Panc1 (cell line): Measurements from ENCODE around the gene IQCF2. TPM values are rescaled to one million over a fixed set of nuclear protein-coding genes. Genes with fewer than 3 reads are reported as not detected.

Experiments
- ATAC-seq: fragments of 200-7000 bp; cut with Tn5 transposase; 2 replicates; pipeline ENCODE4 v1.9.1; 2020; ENCODE audit warnings: mild to moderate bottlenecking, moderate library complexity
- BruUV-seq: library from RNA; stranded (reverse); fragments of 400-500 nt; replicated peaks from 2 replicates; lab custom pipeline; 2021; lab: Mats Ljungman, UMichigan
- CTCF ChIA-PET: fragments of 300-600 bp; sonication (Branson Sonifier 250); formaldehyde crosslinking; loops from one replicate; lab custom pipeline; 2022; ENCODE audit warnings: antibody characterized with exemption; lab: Charles Lee
- POLR2A ChIA-PET: fragments of 300-600 bp; sonication (Branson Sonifier 250); formaldehyde crosslinking; loops from one replicate; lab custom pipeline; 2022; ENCODE audit warnings: antibody characterized with exemption; lab: Charles Lee
- DNase-seq: peaks from one replicate; pipeline ENCODE4 v3.0.0-alpha.2; 2010; ENCODE audit warnings: low read depth, low spot score
- H3K27ac ChIP-seq: 2 replicates; pipeline ENCODE4 v1.5.1; 2011; ENCODE audit warnings: mild to moderate bottlenecking, low read length, inconsistent platforms
- H3K27me3 ChIP-seq: fragments of 200-500 bp; sonication (Bioruptor generic); 2 replicates; pipeline ENCODE4 v1.6.0; 2014; ENCODE audit warnings: low read length, inconsistent platforms; ENCODE audit not compliant: control insufficient read depth, insufficient read depth
- H3K36me3 ChIP-seq: fragments of 200-500 bp; sonication (Bioruptor generic); 2 replicates; pipeline ENCODE4 v1.5.1; 2014; ENCODE audit warnings: inconsistent platforms, mild to moderate bottlenecking, low read length, moderate library complexity; ENCODE audit not compliant: control insufficient read depth, insufficient read depth
- H3K4me1 ChIP-seq: 2 replicates; pipeline ENCODE4 v1.5.1; 2011; ENCODE audit warnings: inconsistent platforms, mild to moderate bottlenecking, low read length, moderate library complexity; ENCODE audit not compliant: control insufficient read depth, insufficient read depth
- H3K4me3 ChIP-seq, 2 experiments: 2 replicates each; pipeline ENCODE4 v1.5.1; 2011 to 2012; ENCODE audit warnings: low read depth in 2 of 2, low read length in 2 of 2, mild to moderate bottlenecking in 2 of 2, inconsistent platforms in 1 of 2, moderate library complexity in 1 of 2
- H3K9me3 ChIP-seq: fragments of 200-500 bp; sonication (Bioruptor generic); 2 replicates; pipeline ENCODE4 v1.5.1; 2014; ENCODE audit warnings: low read depth, mild to moderate bottlenecking, inconsistent platforms, low read length, moderate library complexity; ENCODE audit not compliant: control insufficient read depth, insufficient read depth
- POLR2AphosphoS5 ChIP-seq: IDR thresholded peaks from 2 replicates; pipeline ENCODE4 v1.6.1; 2012; ENCODE audit warnings: mild to moderate bottlenecking, low read depth, low read length, moderate library complexity
- SIN3A ChIP-seq: IDR thresholded peaks from 2 replicates; pipeline ENCODE4 v1.6.1; 2012; ENCODE audit warnings: low read depth, mild to moderate bottlenecking, low read length, moderate library complexity, borderline replicate concordance; ENCODE audit not compliant: insufficient read depth
- TCF7L2 ChIP-seq: IDR thresholded peaks from 2 replicates; pipeline ENCODE4 v1.6.1; 2011; ENCODE audit warnings: mild to moderate bottlenecking, low read depth, low read length, inconsistent platforms
- in situ Hi-C: cut with HindIII; loops from 2 replicates; pipeline ENCODE4 v1.10.0; 2016; ENCODE audit warnings: low sequenced_read_pairs, low pct_unique_long_range_greater_than_20kb
- intact Hi-C: fragments of 100-400 bp; cut with micrococcal nuclease; formaldehyde crosslinking; loops from one replicate; pipeline ENCODE4 v1.10.0; 2022; ENCODE audit not compliant: unreplicated experiment
- total RNA-seq: library from RNA; stranded (reverse); gene quantifications from one replicate; pipeline ENCODE4 v1.2.1, GENCODE V29; 2021; ENCODE audit not compliant: unreplicated experiment
- TF ChIP-seq, protein P1 (sequence below), 2 experiments: IDR thresholded peaks; 2 replicates each; pipeline ENCODE4 v1.6.1; 2011 to 2012; ENCODE audit warnings: low read depth in 2 of 2, control low read depth in 1 of 2, low read length in 1 of 2, mild to moderate bottlenecking in 1 of 2, moderate library complexity in 1 of 2; ENCODE audit not compliant: insufficient read depth in 1 of 2
- TF ChIP-seq, protein P2 (sequence below): fragments of 450-650 bp; IDR thresholded peaks from 2 replicates; pipeline ENCODE4 v1.5.1; 2017; ENCODE audit warnings: mild to moderate bottlenecking

Gene IQCF2
- total RNA-seq, 1 experiment from 2014 or later, result not detected

DNA sequence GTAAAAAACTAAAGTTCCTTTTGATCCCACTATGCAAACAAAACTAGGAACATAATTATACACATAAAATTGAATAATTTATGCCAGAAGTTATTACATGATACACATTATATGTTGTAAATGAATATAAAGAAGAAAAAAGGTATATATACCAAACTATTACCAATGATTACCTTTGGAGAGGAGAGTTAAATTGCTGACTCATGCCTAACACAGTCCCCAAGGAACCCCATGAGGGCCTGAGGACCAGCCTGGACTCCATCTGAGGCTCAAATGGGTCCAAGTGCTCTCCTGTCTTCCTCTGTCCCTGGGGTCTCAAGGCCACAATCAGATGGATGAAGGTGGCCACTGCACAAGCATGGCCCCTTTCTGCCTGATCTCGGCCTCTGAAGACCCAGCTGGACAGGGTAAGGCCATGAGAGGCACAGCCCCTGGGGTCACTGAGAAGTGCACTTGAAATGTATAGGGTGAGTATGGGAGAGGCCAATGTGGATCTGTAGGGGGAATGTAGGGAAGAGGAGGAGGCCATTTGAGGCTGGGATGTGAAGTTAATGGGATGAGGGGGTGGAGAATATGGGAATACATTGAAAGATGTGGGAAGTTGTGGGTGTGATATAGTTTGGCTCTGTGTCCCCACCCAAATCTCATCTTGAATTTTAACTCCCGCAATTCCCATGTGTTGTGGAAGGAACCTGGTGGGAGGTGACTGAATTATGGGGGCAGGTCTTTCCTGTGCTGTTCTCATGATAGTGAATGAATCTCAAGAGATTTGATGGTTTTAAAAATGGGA is 42.8 kb downstream of the IQCF2 start:
- intact Hi-C loops (no loop called here), in situ Hi-C loops (no loop called here)
- DNase-seq (no peak), ATAC-seq (no peak)
- Histone ChIP-seq H3K27me3 (no peaks in the 10 kb centered on the region), H3K36me3 (no peaks in the 10 kb centered on the region), H3K27ac (no peak overlapping the region), H3K9me3 (no peaks in the 10 kb centered on the region), H3K4me3 (no peak overlapping the region), H3K4me1 (no peaks in the 10 kb centered on the region)
- TF ChIP-seq POLR2AphosphoS5 (no peak), TCF7L2 (no peak), SIN3A (no peak)
- TF ChIP-seq, protein P1, sequence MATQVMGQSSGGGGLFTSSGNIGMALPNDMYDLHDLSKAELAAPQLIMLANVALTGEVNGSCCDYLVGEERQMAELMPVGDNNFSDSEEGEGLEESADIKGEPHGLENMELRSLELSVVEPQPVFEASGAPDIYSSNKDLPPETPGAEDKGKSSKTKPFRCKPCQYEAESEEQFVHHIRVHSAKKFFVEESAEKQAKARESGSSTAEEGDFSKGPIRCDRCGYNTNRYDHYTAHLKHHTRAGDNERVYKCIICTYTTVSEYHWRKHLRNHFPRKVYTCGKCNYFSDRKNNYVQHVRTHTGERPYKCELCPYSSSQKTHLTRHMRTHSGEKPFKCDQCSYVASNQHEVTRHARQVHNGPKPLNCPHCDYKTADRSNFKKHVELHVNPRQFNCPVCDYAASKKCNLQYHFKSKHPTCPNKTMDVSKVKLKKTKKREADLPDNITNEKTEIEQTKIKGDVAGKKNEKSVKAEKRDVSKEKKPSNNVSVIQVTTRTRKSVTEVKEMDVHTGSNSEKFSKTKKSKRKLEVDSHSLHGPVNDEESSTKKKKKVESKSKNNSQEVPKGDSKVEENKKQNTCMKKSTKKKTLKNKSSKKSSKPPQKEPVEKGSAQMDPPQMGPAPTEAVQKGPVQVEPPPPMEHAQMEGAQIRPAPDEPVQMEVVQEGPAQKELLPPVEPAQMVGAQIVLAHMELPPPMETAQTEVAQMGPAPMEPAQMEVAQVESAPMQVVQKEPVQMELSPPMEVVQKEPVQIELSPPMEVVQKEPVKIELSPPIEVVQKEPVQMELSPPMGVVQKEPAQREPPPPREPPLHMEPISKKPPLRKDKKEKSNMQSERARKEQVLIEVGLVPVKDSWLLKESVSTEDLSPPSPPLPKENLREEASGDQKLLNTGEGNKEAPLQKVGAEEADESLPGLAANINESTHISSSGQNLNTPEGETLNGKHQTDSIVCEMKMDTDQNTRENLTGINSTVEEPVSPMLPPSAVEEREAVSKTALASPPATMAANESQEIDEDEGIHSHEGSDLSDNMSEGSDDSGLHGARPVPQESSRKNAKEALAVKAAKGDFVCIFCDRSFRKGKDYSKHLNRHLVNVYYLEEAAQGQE (IDR thresholded peaks at IDR 0.05; ENCODE audit: insufficient read depth in 1 of 2, low read depth in 2 of 2, low read length in 1 of 2), result no peak
- TF ChIP-seq, protein P2, sequence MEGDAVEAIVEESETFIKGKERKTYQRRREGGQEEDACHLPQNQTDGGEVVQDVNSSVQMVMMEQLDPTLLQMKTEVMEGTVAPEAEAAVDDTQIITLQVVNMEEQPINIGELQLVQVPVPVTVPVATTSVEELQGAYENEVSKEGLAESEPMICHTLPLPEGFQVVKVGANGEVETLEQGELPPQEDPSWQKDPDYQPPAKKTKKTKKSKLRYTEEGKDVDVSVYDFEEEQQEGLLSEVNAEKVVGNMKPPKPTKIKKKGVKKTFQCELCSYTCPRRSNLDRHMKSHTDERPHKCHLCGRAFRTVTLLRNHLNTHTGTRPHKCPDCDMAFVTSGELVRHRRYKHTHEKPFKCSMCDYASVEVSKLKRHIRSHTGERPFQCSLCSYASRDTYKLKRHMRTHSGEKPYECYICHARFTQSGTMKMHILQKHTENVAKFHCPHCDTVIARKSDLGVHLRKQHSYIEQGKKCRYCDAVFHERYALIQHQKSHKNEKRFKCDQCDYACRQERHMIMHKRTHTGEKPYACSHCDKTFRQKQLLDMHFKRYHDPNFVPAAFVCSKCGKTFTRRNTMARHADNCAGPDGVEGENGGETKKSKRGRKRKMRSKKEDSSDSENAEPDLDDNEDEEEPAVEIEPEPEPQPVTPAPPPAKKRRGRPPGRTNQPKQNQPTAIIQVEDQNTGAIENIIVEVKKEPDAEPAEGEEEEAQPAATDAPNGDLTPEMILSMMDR, result no peak
- ChIA-PET CTCF (no interaction called here), POLR2A (no interaction called here)
- no TSS peak for BruUV-seq

DNA sequence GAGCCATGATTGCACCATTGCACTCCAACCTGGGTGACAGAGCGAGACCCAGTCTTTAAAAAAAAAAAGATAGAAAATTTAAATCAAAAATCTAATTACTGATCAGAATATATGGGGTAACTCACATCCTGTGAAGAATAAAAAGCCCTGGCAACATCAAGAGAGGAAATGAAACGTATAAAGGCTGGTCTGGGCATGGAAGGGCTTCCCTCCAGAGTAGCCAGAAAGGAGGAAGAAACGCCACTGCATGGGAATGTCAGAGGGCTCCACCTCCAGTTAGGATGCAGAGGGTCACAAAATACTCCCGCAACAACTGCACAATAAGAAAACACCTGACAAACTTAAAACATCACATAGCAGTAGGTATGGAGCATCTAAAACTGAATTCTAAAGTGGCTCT is 46.6 kb downstream of the IQCF2 start:
- ChIA-PET CTCF (no interaction called here), POLR2A (no interaction called here)
- Histone ChIP-seq H3K27ac (no peak overlapping the region), H3K27me3 (no peaks in the 10 kb centered on the region), H3K4me3 (no peak overlapping the region), H3K4me1 (no peaks in the 10 kb centered on the region), H3K36me3 (no peaks in the 10 kb centered on the region), H3K9me3 (no peaks in the 10 kb centered on the region)
- in situ Hi-C loops, result no loop called here
- ATAC-seq (no peak), DNase-seq (no peak)
- no TSS peak for BruUV-seq
- no peak for TF ChIP-seq POLR2AphosphoS5
- TF ChIP-seq, protein P1 (IDR thresholded peaks at IDR 0.05; ENCODE audit: insufficient read depth in 1 of 2, low read depth in 2 of 2, low read length in 1 of 2), result no peak
- TF ChIP-seq, protein P2, result no peak
- no peak for TF ChIP-seq SIN3A
- TF ChIP-seq TCF7L2, result no peak
- intact Hi-C loops, result no loop called here
